Adipose tissue (tissue), 3 donors: Measurements from ENCODE around the gene STN1. TPM values are rescaled to one million over a fixed set of nuclear protein-coding genes. Genes with fewer than 3 reads are reported as not detected.

Source experiments
- H3K27ac ChIP-seq: one replicate; pipeline ENCODE4 v1.5.1; 2013; ENCODE audit warnings: low read depth, low read length
- WGBS, 3 donors: extraction: QIAGEN DNeasy Blood & Tissue Kit; methylation state at CpG; one replicate each; pipeline ENCODE4 v1.1.7; 2013; 5-methylcytosine and 5-hydroxymethylcytosine counted together
- polyA plus RNA-seq, 3 donors: library from polyadenylated mRNA; stranded (reverse); fragments of 200-250 nt; gene quantifications; one replicate each; pipeline ENCODE4 v1.2.3, GENCODE V29; 2013
- donor health status: healthy with polysubstance abuse.
- donor health status: Bipolar disorder and iron deficiency.
- donor health status: healthy.

STN1 gene
- polyA plus RNA-seq, 3 donors, result 17.1 to 20.8 (median 19.1) TPM

- H3K27ac ChIP-seq, result no peak overlapping the region
- WGBS, 3 donors, result 94 to 97% (median 96%) methylated on average over 7 of the region's 7 CpGs
These were observed 38.2 kb downstream of the STN1 start for GRCh38 chr10:103879831-103880230.

GRCh38 chr10:103879409-103879808 lies 38.6 kb downstream of the STN1 start:
- H3K27ac ChIP-seq, result no peak overlapping the region
- WGBS, 3 donors, result 86 to 90% (median 88%) methylated on average over 9 of the region's 9 CpGs

GRCh38 chr10:103877861-103878260 lies 40.1 kb downstream of the STN1 start:
- WGBS, 3 donors, result 95 to 100% (median 97%) methylated on average over 1 of the region's 1 CpG
- no peak overlapping the region for H3K27ac ChIP-seq

GRCh38 chr10:103876155-103876554 lies 41.8 kb downstream of the STN1 start:
- no peak overlapping the region for H3K27ac ChIP-seq
- WGBS, 3 donors, result 85 to 96% (median 92%) methylated on average over 5 of the region's 5 CpGs

GRCh38 chr10:103874730-103875129 lies 43.3 kb downstream of the STN1 start:
- 49 to 93% (median 92%) methylated on average over 6 of the region's 6 CpGs for WGBS, 3 donors
- no peak overlapping the region for H3K27ac ChIP-seq

GRCh38 chr10:103872137-103872931 lies 45.6 kb downstream of the STN1 start:
- no peak overlapping the region for H3K27ac ChIP-seq
- WGBS, 3 donors, result 86 to 92% (median 87%) methylated on average over 16 of the region's 16 CpGs

- WGBS, 3 donors, result 84 to 88% (median 87%) methylated on average over 7 of the region's 7 CpGs
- H3K27ac ChIP-seq, result no peak overlapping the region
These were observed 47.0 kb downstream of the STN1 start for GRCh38 chr10:103871006-103871405.

- 68 to 85% (median 74%) methylated on average over 8 of the region's 8 CpGs for WGBS, 3 donors
- H3K27ac ChIP-seq, result no peak overlapping the region
These were observed 47.5 kb downstream of the STN1 start for GRCh38 chr10:103870516-103870915.

- 74 to 77% (median 75%) methylated on average over 4 of the region's 4 CpGs for WGBS, 3 donors
- no peak overlapping the region for H3K27ac ChIP-seq
These were observed 48.6 kb downstream of the STN1 start for GRCh38 chr10:103869336-103869735.

- WGBS, 3 donors, result 79 to 95% (median 84%) methylated on average over 1 of the region's 1 CpG
- H3K27ac ChIP-seq, result no peak overlapping the region
These were observed 49.8 kb downstream of the STN1 start for GRCh38 chr10:103868200-103868599.

GRCh38 chr10:103861505-103861904 lies 56.5 kb downstream of the STN1 start:
- H3K27ac ChIP-seq, result no peak overlapping the region
- 94 to 100% (median 100%) methylated on average over 1 of the region's 1 CpG for WGBS, 3 donors

- WGBS, 3 donors, result 56 to 61% (median 60%) methylated on average over 15 of the region's 15 CpGs
These were observed 58.6 kb downstream of the STN1 start for GRCh38 chr10:103859161-103860086.

GRCh38 chr10:103858360-103858759 lies 59.6 kb downstream of the STN1 start:
- H3K27ac ChIP-seq, result no peak overlapping the region
- 83 to 91% (median 90%) methylated on average over 5 of the region's 5 CpGs for WGBS, 3 donors

More at GRCh38 chr10:103859161-103860086, 58.6 kb downstream of the STN1 start:
- no peak overlapping the region for H3K27ac ChIP-seq

GRCh38 chr10:103856797-103857170 lies 61.2 kb downstream of the STN1 start:
- 82 to 94% (median 90%) methylated on average over 5 of the region's 5 CpGs for WGBS, 3 donors
- H3K27ac ChIP-seq, result no peak overlapping the region

GRCh38 chr10:103855852-103856796 lies 61.9 kb downstream of the STN1 start:
- H3K27ac ChIP-seq, result no peak overlapping the region
- WGBS, 3 donors, result 17 to 21% (median 19%) methylated on average over 31 to 34 of the region's 34 CpGs

- 1 to 2% (median 1%) methylated on average over 22 to 53 of the region's 54 CpGs for WGBS, 3 donors
- no peak within 1 kb of the TSS for H3K27ac ChIP-seq
These were observed 62.6 kb downstream of the STN1 start, which contains the start of gene SH3PXD2A for GRCh38 chr10:103855424-103855823. Gene SH3PXD2A, minus strand, starts transcription at chr10:103855576. Its CDS starts 310 bp downstream, at chr10:103855266.

- WGBS, 3 donors, result 1 to 3% (median 3%) methylated on average over 44 to 52 of the region's 53 CpGs
- H3K27ac ChIP-seq, result no peak overlapping the region
These were observed 63.1 kb downstream of the STN1 start for GRCh38 chr10:103854686-103855391.
